ENCODE results near the gene KMT5B. TPM values are rescaled to one million over a fixed set of nuclear protein-coding genes. Genes with fewer than 3 reads are reported as not detected.

KMT5B gene
- total and polyA plus RNA-seq, 2 of the 4 experiments (the other 2 are of a cell fraction), result 11.2 to 13.4 TPM

- Histone ChIP-seq H2AK9ac (replicated peaks; ENCODE audit: low read depth, low read length, poor library complexity) (no peak overlapping the region), H4K91ac (ENCODE audit: insufficient read depth, low read depth, low read length) (no peak overlapping the region), H2BK20ac (ENCODE audit: low read depth, low read length) (no peak overlapping the region), H2BK5ac (ENCODE audit: low read depth, low read length, poor library complexity, severe bottlenecking) (no peak overlapping the region), H2AK5ac (ENCODE audit: low read depth, low read length) (no peak overlapping the region), H3K79me1 (ENCODE audit: low read depth in 1 of 2, low read length in 2 of 2) (peaks cover 0 to 7% of the 10 kb centered on the region in 2 experiments; a peak in 1 of 4 replicates), H3K23ac (ENCODE audit: low read depth, low read length) (no peak overlapping the region), H3K9ac (ENCODE audit: low read depth, low read length) (no peak overlapping the region), H4K20me1 (ENCODE audit: insufficient read depth, low read length) (peaks cover 6% of the 10 kb centered on the region; the same call in 1 of the 2 replicates), H3K9me1 (ENCODE audit: insufficient read depth, low read length) (peaks cover 27% of the 10 kb centered on the region), H2BK15ac (ENCODE audit: low read depth, low read length) (no peak overlapping the region), H3K36me3 (ENCODE audit: control insufficient read depth, insufficient read depth, low read length) (peaks cover 27% of the 10 kb centered on the region), H4K5ac (ENCODE audit: low read depth, low read length) (no peak overlapping the region), H3K4me1 (ENCODE audit: control insufficient read depth, insufficient read depth, low read length) (no peaks in the 10 kb centered on the region), H3K4me2 (ENCODE audit: low read depth, low read length) (no peak overlapping the region), H3K56ac (ENCODE audit: extremely low read depth, insufficient read depth, low read length) (no peak overlapping the region), H2BK120ac (ENCODE audit: low read depth, low read length) (no peak overlapping the region), H3K27ac (ENCODE audit: insufficient read depth, low read length) (no peak overlapping the region), H3K14ac (replicated peaks; ENCODE audit: low read depth, low read length) (no peak overlapping the region), H4K8ac (ENCODE audit: low read depth in 2 of 2, low read length in 2 of 2) (no peak overlapping the region), H2AFZ (replicated peaks; ENCODE audit: low read length, poor library complexity) (no peak overlapping the region), H3K4ac (ENCODE audit: low read depth, low read length) (no peak overlapping the region), H3K9me3 (ENCODE audit: control insufficient read depth, insufficient read depth, low read length) (no peaks in the 10 kb centered on the region), H3K18ac (ENCODE audit: low read depth, low read length) (no peak overlapping the region), H3K4me3 (ENCODE audit: insufficient read depth, low read depth, low read length) (no peak overlapping the region), H3K27me3 (ENCODE audit: control insufficient read depth, insufficient read depth, low read length) (no peaks in the 10 kb centered on the region)
- CTCF ChIA-PET, result no interaction called here
- in situ Hi-C loops (cut with MboI; ENCODE audit: low sequenced_read_pairs) (no loop called here), dilution Hi-C loops (cut with HindIII; ENCODE audit: low sequenced_read_pairs, unreplicated experiment) (no loop called here), intact Hi-C loops (cut with micrococcal nuclease) (no loop called here)
- 96% methylated on average over 4 of the region's 9 CpGs; no CpG with 5 or more reads in 1 of the 2 experiments for WGBS, 2 experiments (ENCODE audit: extremely low coverage in 2 of 2, insufficient read length in 1 of 2)
- TF ChIP-seq RAD21 (IDR thresholded peaks at IDR 0.05; ENCODE audit: low read length) (no peak), NFE2L2 (IDR thresholded peaks at IDR 0.05; ENCODE audit: low read depth, low read length) (no peak), POLR2A (IDR thresholded peaks at IDR 0.05; ENCODE audit: low read depth, low read length) (no peak), CHD1 (IDR thresholded peaks at IDR 0.05; ENCODE audit: low read depth, low read length) (no peak), USF2 (IDR thresholded peaks at IDR 0.05; ENCODE audit: low read depth, low read length) (no peak), RCOR1 (IDR thresholded peaks at IDR 0.05; ENCODE audit: insufficient replicate concordance, low read length) (no peak), BHLHE40 (IDR thresholded peaks at IDR 0.05; ENCODE audit: low read depth, low read length) (no peak), FOS (IDR thresholded peaks at IDR 0.05; ENCODE audit: low read depth, low read length) (no peak), CEBPB (IDR thresholded peaks at IDR 0.05; ENCODE audit: low read depth, low read length) (no peak), SMC3 (IDR thresholded peaks at IDR 0.05; ENCODE audit: low read depth, low read length) (no peak), RFX5 (IDR thresholded peaks at IDR 0.05; ENCODE audit: low read depth, low read length) (no peak), CTCF (conservative IDR thresholded peaks at IDR 0.05; ENCODE audit: low read depth, low read length) (no peak), ELK1 (IDR thresholded peaks at IDR 0.05; ENCODE audit: borderline replicate concordance, low read depth, low read length) (no peak), MXI1 (IDR thresholded peaks at IDR 0.05; ENCODE audit: borderline replicate concordance, low read depth, low read length) (no peak), MAFK (IDR thresholded peaks at IDR 0.05; ENCODE audit: low read depth, low read length) (no peak)
- no peak for ATAC-seq (ENCODE audit: low read depth)
- POLR2A ChIA-PET (ENCODE audit: unreplicated experiment), result no interaction called here
- no TSS peak for BruUV-seq (replicated peaks)
- DNase-seq, result no peak
Measured at GRCh38 chr11:68159161-68159560, 53.9 kb downstream of the KMT5B start.

Data from IMR-90 (cell line).